Hippocampal formation (tissue), 2 donors: ENCODE results near the gene ILKAP.

ENCODE experiments used
- DNase-seq, 2 donors: peaks; one replicate each; lab custom pipeline; 2025; lab: John Stamatoyannopoulos, UW

The ILKAP gene, protein sequence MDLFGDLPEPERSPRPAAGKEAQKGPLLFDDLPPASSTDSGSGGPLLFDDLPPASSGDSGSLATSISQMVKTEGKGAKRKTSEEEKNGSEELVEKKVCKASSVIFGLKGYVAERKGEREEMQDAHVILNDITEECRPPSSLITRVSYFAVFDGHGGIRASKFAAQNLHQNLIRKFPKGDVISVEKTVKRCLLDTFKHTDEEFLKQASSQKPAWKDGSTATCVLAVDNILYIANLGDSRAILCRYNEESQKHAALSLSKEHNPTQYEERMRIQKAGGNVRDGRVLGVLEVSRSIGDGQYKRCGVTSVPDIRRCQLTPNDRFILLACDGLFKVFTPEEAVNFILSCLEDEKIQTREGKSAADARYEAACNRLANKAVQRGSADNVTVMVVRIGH

DNA sequence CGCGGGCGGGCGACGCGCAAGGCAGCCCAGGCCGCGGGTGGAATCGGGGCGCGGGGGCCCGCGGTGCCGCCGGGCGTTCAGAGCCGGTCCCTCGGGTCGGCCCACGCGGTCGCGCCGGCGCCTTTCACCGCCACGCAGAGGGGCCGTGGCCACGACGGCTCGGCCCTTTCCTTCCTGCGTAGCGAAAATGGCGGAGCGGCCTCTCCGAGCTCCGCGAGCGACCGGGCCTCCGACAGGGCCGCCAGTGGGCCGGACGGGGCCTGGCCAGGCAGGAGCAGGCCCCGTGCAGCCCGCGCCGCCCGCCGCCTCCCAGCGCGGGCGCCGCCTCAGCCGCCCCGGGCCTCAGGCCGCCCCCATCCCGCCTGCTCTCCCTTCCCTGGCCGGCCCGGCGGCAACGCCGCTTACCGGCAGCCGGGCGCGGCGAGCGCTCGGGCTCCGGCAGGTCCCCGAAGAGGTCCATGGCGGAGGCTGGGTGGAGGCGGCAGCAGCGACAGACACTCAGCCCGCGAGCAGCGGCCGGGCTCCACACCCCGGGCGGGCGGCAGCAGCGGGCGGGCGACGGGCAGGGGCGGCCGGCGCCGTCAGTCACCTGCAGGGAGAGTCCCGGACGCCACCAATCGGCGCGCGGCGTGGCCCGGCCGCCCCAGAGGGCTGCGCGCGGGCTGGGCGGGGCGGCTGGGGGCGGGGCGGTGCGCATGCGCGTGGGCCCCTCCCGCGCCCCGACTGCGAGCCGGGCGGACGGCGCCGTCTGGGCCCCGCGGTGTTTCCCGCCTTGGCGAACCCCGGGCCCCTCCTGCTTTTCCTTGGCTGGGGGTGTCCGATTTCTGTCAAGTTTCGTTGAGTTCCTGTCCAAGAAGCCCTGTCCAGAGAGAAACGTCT lies at the start of gene ILKAP:
ILKAP (minus strand) TSS at position 602 of the 879 bp plus-strand sequence; CDS start at position 460, 142 bp downstream.
- DNase-seq = peak; percentile 84 to 88

DNA sequence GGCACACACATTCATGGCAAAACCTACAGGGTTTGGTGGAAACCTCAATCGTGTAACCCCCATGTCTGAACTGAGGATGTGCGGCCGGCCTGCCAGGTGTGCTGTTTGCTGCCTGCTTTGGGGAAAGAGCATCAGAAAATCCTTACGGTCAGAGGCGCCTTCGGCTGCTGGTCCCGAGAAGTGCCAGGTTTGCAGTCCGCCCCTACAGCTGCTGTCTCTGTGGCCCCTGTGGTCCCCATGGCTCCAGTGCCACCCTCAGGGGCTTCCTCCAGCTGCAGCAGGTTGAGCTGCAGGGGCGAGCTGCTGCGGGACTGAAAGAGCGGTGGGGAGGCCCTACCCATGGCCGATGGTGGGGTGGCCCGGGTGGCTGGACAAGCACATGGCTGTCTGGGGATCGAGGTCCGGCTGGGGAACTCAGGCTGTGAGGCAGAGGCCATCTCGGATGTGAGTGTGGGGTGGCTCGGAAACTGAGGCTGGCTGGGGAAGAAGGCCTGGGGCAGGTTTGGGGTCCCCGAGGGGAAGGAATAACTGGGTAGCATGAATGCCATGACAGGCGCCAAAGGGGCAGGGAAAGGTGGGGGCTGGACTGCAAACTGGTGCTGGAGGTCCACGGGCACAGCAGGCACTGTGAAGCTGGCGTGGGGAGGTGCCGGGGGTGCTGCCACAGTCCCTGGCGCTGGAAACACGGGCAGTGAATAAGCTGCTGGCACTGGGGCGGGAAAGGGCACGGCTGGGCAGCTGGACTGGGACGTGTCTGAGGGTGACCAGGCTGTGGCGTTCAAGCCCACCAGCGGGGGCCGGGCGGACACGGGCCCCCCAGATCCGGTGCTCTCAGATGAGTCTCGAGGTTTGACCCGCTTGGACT lies 49.5 kb upstream of the ILKAP start:
- DNase-seq = no peak

DNA sequence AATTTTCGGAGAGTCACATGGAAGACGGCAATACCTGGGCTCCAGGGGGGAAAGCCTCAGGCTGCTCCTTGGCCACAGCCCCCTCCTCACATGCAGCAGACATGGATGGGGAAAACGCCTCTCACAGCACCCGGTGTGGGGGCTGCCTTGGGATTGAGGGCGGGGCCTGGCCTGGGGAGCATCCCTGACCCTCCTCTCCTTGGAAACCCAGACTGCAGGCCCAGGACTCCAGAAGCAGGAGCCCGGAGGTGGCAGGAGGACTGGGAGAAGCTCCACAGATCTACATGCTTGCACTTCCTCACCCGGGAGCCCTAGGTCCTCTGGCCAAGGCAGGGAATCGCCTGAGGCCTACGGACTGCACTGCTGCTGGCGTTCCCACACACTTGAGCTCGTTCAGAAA lies 48.5 kb upstream of the ILKAP start:
- no peak for DNase-seq

DNA sequence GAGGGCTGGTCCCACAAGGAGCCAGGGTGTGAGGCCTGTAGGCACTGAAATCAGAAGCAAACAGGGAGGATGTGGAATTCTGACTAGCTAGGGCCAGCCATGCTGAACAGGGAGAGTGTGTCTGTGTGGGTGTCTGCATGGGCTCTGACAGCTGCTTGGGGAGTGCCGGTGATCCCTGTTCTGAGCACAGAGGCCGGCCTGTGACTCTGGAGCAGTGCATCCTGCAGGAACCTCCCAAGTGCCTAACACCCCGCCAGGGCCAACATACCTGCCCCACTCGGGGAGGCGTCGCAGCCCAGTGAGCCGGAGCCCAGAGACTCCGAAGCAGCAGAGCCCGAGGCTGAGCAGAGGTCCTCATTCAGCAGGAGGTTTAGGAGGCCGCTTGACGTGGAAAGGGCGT lies 47.8 kb upstream of the ILKAP start:
- no peak for DNase-seq

DNA sequence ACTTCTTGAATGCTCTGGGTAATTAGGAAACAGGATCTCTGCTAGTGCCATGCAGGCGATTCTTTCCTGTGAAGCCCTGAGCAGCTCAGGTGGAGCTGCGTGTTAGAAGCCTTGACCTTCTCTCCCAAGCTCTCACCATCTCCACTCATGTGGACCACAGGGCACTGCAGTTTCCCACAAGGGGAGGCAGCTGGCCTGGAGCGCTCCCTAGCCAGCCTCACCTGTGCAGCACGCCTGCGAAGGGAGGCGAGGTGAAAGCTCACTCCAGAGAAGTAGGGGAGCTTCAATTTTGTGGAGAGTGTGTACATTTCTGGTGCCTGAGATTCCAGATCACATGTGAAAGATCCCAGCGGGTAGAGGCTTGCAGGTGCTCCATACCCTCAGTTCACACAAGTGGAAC lies 47.4 kb upstream of the ILKAP start:
- no peak for DNase-seq

DNA sequence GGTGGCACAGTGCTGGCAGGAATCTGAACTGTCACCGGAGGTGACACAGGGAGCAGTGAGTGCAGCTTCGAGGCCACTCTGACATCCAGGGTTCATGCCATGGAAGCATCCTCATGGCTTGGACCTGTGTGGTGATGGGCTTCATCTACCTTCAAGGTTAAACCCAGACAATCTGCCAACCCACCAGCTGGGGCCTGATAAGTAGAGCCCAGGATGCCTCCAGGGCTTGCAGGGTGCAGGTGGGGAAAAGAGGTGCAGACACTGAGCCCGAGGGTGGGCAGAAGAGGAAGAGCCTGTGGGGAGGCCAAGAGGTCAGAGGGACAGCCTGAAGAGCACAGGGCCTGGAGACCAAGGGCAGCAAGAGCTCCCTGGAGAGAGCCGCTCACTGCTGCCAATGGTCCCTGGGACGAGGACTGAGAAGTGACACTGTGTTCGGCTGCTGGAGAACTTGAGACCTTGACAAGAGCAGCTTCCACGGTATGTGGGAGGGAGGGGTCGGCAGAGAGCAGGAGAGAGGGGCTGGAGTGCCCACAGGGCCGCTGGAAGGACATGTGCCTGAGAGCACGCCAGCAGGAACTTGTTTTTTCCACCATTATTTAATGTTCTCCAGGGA lies 44.5 kb upstream of the ILKAP start:
- DNase-seq = no peak

DNA sequence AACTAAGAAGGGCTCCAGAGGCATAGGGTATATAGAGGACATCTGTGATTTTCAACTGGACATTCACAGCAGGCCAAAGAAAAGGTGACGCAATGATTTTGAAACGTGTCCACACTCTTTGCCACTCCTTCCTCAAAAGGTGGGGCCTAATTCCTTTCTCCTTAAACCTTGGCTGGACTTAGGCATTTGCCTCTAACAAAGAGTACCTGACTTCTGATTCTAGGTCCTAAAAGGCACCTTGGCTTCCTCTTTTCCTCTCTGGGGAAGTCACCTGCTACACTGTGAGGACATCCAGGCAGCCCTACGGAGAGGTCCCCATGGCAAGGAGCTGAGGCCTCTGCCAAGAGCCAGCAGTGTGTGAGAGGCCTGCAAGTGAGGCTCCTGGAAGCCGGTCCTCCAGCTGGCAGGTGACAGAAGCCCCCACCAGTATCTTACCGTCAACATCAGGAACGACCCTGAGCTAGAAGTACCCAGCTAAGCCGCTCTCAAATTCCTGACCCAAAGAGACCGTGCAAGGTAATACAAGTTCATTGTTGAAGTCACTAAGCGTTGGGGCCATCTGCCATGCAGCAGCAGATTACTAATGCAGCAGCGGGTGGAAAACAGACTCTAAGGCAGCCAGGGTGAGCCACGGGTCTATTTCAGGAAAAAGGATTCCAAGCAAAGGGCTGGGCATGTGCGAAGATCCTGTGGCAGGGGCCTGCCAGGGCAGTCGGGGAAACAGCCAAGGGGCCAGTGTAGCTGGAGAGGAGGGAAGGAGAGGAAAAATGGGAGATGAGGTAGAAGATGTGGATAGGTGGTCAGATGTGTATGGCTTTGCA lies 43.7 kb upstream of the ILKAP start:
- no peak for DNase-seq

DNA sequence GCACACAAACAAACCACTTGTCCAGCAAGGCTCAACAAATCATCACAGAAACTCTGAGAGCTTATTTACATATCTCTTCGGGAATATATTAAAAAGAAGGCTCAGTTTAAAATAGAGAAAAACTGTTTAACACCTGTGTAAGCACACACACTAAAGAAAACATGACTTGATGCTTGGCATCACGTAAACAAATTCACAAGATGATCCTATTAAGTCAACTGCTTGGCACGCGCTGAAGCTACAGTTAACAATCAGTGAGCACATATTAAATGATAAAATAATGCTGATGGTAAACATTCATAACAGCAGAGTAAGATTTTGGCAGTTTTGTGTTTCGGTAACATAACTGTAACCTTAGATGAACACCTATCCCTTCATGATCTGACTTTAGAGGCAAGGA lies 40.7 kb upstream of the ILKAP start:
- DNase-seq = no peak

DNA sequence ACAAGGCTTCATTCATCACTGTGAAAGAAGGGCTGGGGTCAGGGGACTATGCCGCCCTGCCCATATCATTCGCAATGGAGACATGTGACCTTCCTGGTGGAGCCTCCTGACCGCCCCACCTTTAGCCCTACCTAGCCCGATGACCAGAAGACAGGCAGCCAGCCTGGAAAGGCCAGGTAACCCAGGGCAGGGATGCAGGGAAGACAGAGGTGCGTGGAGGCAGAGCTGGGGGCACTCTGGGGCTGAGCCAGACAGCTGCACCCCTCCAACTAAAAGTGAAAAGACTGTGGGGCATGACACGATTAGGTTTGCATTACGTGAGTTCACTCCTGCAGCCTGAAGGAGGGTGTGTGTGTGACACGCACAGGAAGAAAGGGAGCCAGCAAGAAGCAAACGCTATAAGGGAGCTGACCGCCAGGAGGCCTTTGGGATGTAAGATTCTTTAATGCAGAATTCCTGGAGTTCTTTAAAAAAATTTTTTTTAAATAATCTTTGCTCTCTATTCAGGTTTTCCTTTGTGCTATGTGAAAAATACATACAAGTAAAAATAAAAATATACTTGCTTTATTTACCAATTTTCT lies 40.1 kb upstream of the ILKAP start:
- DNase-seq = no peak

DNA sequence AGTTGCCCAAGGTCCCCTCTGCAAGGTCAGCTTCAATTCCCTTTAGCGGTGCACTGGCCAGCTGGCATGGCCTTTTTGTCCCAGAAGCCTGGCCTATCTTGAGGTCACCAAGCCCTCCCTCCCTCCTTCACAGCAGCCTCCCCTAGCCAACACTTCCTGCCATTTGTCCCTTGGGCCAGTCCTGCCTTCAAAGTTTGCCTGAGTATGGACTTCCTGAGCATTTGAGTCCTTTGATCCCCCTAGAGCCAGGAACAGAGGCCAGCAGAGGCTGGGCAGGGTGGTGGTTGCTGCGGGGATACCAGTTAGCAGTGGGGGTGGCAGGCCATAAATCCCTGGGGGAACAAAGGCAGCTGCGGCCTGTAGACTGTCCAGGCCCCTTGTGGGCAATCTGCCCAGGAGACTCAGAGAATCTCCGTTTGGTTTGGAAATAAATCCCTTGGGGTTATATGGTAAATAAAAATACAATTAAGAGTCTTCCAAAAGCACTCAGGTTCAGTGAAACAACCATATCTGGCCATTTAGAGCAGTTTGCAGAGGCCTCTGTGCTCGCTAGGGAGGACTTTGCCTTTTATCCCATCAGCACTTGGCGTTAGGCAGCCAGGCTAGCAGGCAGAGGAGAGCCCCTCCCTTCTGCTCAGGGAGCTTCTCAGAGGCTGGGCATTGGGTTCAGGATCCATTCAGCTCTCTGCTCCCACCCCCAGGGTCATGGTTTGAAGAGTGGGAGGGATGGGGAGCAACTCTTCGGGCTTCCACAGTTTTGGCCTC lies 39.4 kb upstream of the ILKAP start:
- DNase-seq = no peak

DNA sequence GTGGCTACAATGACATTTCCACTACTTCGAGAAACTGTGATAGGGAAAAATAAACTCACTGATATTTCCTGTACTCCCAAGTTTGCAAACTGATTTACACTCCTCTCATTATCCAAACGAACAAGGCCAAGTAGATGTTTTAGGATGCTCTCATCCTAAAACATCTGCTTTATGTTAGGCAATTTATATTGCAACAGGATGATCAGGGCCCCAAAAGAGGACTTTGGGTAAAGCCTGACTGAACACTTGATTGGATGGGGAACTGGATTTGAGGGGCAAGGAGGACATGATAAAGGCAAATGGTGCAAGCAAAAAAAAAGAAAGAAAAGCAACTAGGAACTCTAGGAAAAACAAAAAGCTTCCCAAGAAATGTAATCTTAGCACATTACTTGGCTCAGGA lies 38.5 kb upstream of the ILKAP start:
- DNase-seq = no peak

DNA sequence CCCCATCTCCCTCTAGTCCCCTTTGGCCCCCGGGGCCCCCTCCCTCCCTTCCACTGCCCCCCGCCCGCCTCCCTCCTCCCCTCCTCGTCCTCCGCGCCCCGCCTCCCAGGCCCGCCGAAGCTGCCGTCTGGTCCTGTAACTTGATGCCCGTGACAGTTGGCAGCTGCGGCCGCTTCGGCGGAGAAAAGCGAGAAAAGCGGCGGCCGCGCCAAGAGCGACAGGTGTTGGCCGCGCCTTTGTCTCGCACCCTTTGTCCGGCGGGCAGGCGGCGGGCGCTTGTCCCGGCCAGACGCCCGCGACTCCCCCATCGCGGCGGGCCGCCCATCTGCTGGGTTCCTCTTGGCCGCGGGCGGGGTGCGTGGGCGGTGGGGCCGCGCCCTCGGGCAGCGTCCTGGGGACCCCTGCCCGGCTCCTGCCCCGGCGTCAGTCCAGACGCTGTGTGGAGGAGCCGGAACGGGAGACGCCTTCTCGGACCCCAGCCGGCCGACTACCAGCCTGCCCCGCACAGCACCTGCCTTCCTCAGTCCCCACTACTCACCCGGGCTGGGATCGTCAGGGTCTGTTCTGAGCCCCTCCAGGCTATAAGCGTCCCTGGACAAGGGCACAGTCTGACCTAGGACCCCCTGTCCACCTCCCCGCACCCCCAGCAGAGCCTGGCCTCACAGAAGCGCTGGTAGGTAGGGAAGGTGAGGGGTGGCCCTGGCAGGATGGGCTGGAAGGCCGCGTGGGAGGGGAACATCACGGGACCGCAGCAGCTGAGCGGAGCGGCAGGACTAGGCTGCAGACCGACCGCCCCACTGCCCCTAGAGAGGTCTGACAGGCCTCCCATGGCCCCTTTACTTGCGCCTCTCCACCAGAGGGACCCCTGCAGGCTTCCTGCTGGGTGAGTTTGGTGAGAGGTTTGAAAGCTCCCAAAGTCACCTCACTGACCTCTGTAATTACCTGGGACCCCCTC lies 37.5 kb upstream of the ILKAP start:
- no peak for DNase-seq

DNA sequence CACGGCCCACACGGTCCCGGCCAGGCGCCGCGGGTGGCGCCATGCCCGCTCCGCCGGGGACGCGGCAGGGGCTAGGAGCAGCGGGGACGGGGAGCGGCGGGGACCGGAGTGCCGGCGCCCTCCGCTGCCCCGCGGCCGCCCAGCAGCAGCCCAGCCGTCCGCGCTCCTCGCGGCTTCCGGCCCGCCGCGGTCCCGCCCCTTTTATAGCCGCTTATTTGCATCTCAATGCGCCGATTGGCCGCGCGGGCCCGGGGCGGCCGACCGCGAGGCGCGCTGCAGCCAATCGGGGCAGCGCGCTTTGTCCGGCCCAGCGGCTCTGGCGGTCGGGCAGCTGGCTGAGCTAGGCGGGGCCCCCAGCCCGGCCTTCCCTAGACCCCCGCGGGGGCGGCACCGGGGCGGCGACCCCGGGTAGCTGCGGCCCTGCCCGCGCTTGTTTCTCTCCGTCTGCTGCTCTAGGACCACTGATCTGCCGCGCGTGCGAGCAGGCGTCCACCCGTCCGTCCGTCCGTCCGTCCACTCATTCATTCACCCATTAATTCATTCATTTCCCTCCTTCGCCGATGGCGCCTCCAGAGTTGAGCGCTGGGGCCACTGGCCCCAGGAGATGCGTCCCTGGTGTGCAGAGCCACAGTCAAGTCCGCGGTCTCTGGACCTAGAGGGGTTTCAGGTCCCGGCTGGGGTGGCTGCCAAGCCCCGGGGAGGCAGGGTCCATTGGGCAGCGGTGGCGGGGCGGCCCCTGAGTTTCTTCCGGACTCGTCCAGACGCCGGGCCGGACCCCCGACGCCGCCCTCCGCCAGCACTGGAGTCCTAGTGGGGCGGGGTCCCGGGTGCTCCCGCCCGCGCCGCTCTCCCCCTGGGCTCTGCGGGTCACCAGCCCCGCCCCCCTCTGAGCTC lies 36.6 kb upstream of the ILKAP start, which contains the start of gene HES6:
HES6 (minus strand) TSS at position 176 of the 894 bp plus-strand sequence; CDS start at position 43, 133 bp downstream.
- DNase-seq = peak; percentile 76 to 91

DNA sequence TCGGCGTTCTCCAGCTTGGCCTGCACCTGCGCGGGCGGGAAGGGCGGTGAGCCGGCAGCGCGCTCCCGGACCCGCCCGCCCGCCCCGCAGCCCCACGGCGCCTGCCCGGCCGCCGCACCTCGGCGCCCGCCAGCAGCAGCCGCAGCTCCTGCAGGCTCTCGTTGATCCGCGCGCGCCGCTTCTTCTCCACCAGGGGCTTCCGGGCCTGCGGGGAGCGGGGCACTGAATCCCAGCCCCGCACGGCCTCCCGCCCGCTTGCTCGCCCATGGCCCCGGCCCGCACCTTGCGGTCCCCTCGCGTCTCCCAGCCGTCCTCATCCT lies 36.0 kb upstream of the ILKAP start:
- DNase-seq = no peak

DNA sequence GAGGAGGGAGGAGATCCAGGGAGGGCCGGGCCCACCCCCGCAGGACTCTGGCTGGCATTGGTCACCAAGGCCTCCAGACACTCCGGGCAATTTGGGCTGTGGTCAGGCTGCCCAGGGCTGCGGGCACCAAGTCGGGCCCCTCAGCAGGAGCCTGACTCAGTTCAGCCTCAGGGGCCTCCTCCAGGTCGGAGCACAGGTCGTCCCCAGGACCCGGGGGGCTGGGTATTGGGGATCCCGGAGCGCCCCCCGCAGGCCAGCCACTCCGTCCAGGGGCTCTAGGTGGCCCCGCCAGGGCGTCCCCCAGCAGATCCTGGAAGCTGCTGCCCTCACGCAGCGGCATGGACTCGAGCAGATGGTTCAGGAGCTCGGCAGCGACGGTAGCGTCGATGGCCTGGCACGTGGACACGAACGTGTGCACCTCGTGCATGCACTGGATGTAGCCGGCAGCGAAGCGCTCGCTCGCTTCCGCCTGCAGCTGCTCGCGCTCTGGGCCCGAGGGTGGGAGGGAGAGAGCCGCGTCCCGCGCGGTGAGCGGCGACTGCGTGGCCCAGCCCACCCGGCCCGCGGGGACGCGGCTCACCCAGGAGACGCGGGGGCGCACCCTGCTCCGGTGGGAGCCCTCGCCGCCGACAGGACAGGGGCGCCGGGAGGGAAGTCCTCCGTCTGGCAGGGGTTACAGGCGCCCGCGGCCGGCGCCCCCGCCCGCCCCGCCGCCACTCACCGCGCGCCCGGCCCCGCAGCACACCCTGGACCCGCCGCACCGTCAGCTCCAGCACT lies 35.5 kb upstream of the ILKAP start:
- no peak for DNase-seq

DNA sequence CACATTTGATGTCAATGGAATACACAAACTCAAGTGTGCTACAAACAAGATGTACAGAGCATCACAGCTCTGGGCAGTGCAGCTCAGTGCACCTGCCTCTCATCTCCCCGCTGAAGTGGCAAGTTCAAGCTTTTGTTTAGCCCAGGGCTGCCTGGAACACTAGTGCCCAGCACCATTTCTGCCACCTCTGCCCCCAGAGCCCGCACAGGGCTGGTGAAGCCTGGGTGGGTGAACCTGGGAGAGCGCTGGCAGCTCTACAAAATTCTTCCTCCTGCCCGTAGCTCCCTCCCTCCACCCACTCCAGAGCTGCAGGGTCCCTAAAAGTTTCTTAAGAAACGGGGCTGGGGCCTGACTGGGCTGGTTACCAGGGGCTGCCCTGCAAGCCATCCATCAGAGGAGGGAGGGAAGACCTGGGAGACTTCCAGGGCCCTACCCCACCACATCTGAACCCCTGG lies 34.8 kb upstream of the ILKAP start:
- DNase-seq = no peak
